ENCODE measurements around the gene KLHL17.

- TF ChIP-seq FOXA2 (IDR thresholded peaks at IDR 0.05) (no peak), SP1 (IDR thresholded peaks at IDR 0.05) (no peak), CTCF (IDR thresholded peaks at IDR 0.05; ENCODE audit: low read depth, low read length, missing input control) (no peak), NR2F2 (IDR thresholded peaks at IDR 0.05) (no peak)
Observed at GRCh38 chr1:940107-941014, 20.0 kb upstream of the KLHL17 start.
